ENCODE data around the gene TOR2A. TPM values are rescaled to one million over a fixed set of nuclear protein-coding genes. Genes with fewer than 3 reads are reported as not detected.

Gene TOR2A
- total RNA-seq, 1 donor = 4.7 TPM

GRCh38 chr9:127720031-127720864 lies 14.8 kb downstream of the TOR2A start:
- no peak overlapping the region for H3K27ac ChIP-seq (ENCODE audit: low read depth, low read length)
- no peaks in the 10 kb centered on the region for H3K27me3 ChIP-seq (ENCODE audit: insufficient read depth, low read length)
- DNase-seq (ENCODE audit: insufficient read length, low spot score, missing footprints) = peak; percentile 11
- H2AFZ ChIP-seq (ENCODE audit: low read length) = no peak overlapping the region
- no peak overlapping the region for H3K4me3 ChIP-seq (ENCODE audit: insufficient read depth, low read length)
- peaks cover 20% of the 10 kb centered on the region for H3K4me1 ChIP-seq (ENCODE audit: insufficient read depth, low read length)
- no peaks in the 10 kb centered on the region for H3K36me3 ChIP-seq (ENCODE audit: insufficient read depth, low read length)
- peaks cover 4% of the 10 kb centered on the region for H4K20me1 ChIP-seq (ENCODE audit: insufficient read depth, low read length)
- H3K9me3 ChIP-seq (ENCODE audit: low read depth, low read length) = no peaks in the 10 kb centered on the region
- peaks cover under 1% of the 10 kb centered on the region for H3K79me2 ChIP-seq (ENCODE audit: insufficient read depth, low read length)
- no peak overlapping the region for H3K4me2 ChIP-seq (ENCODE audit: insufficient read depth, low read length)
- TF ChIP-seq CTCF (IDR thresholded peaks at IDR 0.05; ENCODE audit: extremely low read depth, low read depth, low read length) = no peak

- no peak overlapping the region for H3K27ac ChIP-seq (ENCODE audit: low read depth, low read length)
- peaks cover 9% of the 10 kb centered on the region for H3K4me1 ChIP-seq (ENCODE audit: insufficient read depth, low read length)
- no peaks in the 10 kb centered on the region for H3K36me3 ChIP-seq (ENCODE audit: insufficient read depth, low read length)
- no peaks in the 10 kb centered on the region for H3K27me3 ChIP-seq (ENCODE audit: insufficient read depth, low read length)
- no peaks in the 10 kb centered on the region for H3K9me3 ChIP-seq (ENCODE audit: low read depth, low read length)
- peaks cover 14% of the 10 kb centered on the region for H3K79me2 ChIP-seq (ENCODE audit: insufficient read depth, low read length)
- no peak for TF ChIP-seq CTCF (IDR thresholded peaks at IDR 0.05; ENCODE audit: extremely low read depth, low read depth, low read length)
- no peak overlapping the region for H3K4me2 ChIP-seq (ENCODE audit: insufficient read depth, low read length)
- DNase-seq (ENCODE audit: insufficient read length, low spot score, missing footprints) = no peak
- H2AFZ ChIP-seq (ENCODE audit: low read length) = no peak overlapping the region
- H3K4me3 ChIP-seq (ENCODE audit: insufficient read depth, low read length) = no peak overlapping the region
- H4K20me1 ChIP-seq (ENCODE audit: insufficient read depth, low read length) = peaks cover 11% of the 10 kb centered on the region
These were observed 17.3 kb downstream of the TOR2A start for GRCh38 chr9:127717766-127718165.

- H3K27me3 ChIP-seq (ENCODE audit: insufficient read depth, low read length) = no peaks in the 10 kb centered on the region
- peak; percentile 29 for DNase-seq (ENCODE audit: insufficient read length, low spot score, missing footprints)
- H3K27ac ChIP-seq (ENCODE audit: low read depth, low read length) = peak overlapping the region; percentile 82
- H3K36me3 ChIP-seq (ENCODE audit: insufficient read depth, low read length) = no peaks in the 10 kb centered on the region
- H3K4me3 ChIP-seq (ENCODE audit: insufficient read depth, low read length) = peak overlapping the region; percentile 86
- H3K9me3 ChIP-seq (ENCODE audit: low read depth, low read length) = no peaks in the 10 kb centered on the region
- peak overlapping the region; percentile 95 for H3K4me2 ChIP-seq (ENCODE audit: insufficient read depth, low read length)
- peaks cover 15% of the 10 kb centered on the region for H4K20me1 ChIP-seq (ENCODE audit: insufficient read depth, low read length)
- peaks cover 17% of the 10 kb centered on the region for H3K79me2 ChIP-seq (ENCODE audit: insufficient read depth, low read length)
- H2AFZ ChIP-seq (ENCODE audit: low read length) = peak overlapping the region; percentile 99
- no peak for TF ChIP-seq CTCF (IDR thresholded peaks at IDR 0.05; ENCODE audit: extremely low read depth, low read depth, low read length)
- peaks cover 9% of the 10 kb centered on the region for H3K4me1 ChIP-seq (ENCODE audit: insufficient read depth, low read length)
These were observed 18.7 kb downstream of the TOR2A start for GRCh38 chr9:127716412-127716811.

All from osteoblast (primary cell).